ENCODE data around the gene DNHD1. TPM values are rescaled to one million over a fixed set of nuclear protein-coding genes. Genes with fewer than 3 reads are reported as not detected.

Gene DNHD1
- total and polyA plus RNA-seq, 2 of the 13 experiments (the other 11 are each of a cell fraction or from before 2014, with no cell fraction given): 2.7 to 9.3 TPM

GRCh38 chr11:6606471-6607189 is 109.5 kb downstream of the DNHD1 start (continued):
- no peak for TF ChIP-seq CHD4 (IDR thresholded peaks at IDR 0.05; ENCODE audit: borderline replicate concordance, low read length)
- TF ChIP-seq KLF16 (CRISPR knock-in tag; IDR thresholded peaks at IDR 0.05): peak in 1 of 2 experiments; percentile 16; a peak in 1 of 4 replicates
- TF ChIP-seq ZNF547 (CRISPR knock-in tag; IDR thresholded peaks at IDR 0.05): no peak
- 0 out of 2 replicates have a peak, but pooled peaks have one; percentile 11 for TF ChIP-seq RXRB (CRISPR knock-in tag; IDR thresholded peaks at IDR 0.05; ENCODE audit: borderline replicate concordance)
- TF ChIP-seq TFE3 (CRISPR knock-in tag; IDR thresholded peaks at IDR 0.05): no peak
- TF ChIP-seq ELF1 (CRISPR knock-in tag; IDR thresholded peaks at IDR 0.05): peak; percentile 49
- TF ChIP-seq TERF1 (CRISPR knock-in tag; IDR thresholded peaks at IDR 0.05): no peak
- TF ChIP-seq ARID3A (IDR thresholded peaks at IDR 0.05; ENCODE audit: low read depth, low read length): no peak; the same call in 1 of the 2 replicates
- no peak for TF ChIP-seq CBX2 (IDR thresholded peaks at IDR 0.05; ENCODE audit: low read depth, low read length)
- TF ChIP-seq CBX2 (CRISPR knock-in tag; IDR thresholded peaks at IDR 0.05; ENCODE audit: low read depth): no peak
- no peak for TF ChIP-seq KLF13 (CRISPR knock-in tag; IDR thresholded peaks at IDR 0.05)
- TF ChIP-seq SP4 (CRISPR knock-in tag; IDR thresholded peaks at IDR 0.05): peak; percentile 49; the same call in 1 of the 2 replicates
- no peak for TF ChIP-seq ZNF619 (CRISPR knock-in tag; IDR thresholded peaks at IDR 0.05)
- TF ChIP-seq ZNF335 (CRISPR knock-in tag; IDR thresholded peaks at IDR 0.05): peak; percentile 90
- TF ChIP-seq ZNF605 (CRISPR knock-in tag; IDR thresholded peaks at IDR 0.05): peak; percentile 48; the same call in 1 of the 2 replicates
- peak; percentile 19; the same call in 1 of the 2 replicates for TF ChIP-seq NCOA2 (CRISPR knock-in tag; IDR thresholded peaks at IDR 0.05)
- peak; percentile 95 for TF ChIP-seq JUND (CRISPR knock-in tag; IDR thresholded peaks at IDR 0.05)
- TF ChIP-seq YEATS2 (CRISPR knock-in tag; IDR thresholded peaks at IDR 0.05; ENCODE audit: borderline replicate concordance): peak; percentile 62; the same call in 1 of the 2 replicates
- TF ChIP-seq ZNF574 (CRISPR knock-in tag; IDR thresholded peaks at IDR 0.05): peak; percentile 96
- TF ChIP-seq CTCF (CRISPR knock-in tag; IDR thresholded peaks at IDR 0.05): peak; percentile 34
- TF ChIP-seq MAX (IDR thresholded peaks at IDR 0.05): no peak

Measured in HepG2 (cell line).